ENCODE measurements around the gene SMPD4.

GRCh38 chr2:130156624-130157004 lies 24.8 kb downstream of the SMPD4 start:
- TF ChIP-seq, protein P1, sequence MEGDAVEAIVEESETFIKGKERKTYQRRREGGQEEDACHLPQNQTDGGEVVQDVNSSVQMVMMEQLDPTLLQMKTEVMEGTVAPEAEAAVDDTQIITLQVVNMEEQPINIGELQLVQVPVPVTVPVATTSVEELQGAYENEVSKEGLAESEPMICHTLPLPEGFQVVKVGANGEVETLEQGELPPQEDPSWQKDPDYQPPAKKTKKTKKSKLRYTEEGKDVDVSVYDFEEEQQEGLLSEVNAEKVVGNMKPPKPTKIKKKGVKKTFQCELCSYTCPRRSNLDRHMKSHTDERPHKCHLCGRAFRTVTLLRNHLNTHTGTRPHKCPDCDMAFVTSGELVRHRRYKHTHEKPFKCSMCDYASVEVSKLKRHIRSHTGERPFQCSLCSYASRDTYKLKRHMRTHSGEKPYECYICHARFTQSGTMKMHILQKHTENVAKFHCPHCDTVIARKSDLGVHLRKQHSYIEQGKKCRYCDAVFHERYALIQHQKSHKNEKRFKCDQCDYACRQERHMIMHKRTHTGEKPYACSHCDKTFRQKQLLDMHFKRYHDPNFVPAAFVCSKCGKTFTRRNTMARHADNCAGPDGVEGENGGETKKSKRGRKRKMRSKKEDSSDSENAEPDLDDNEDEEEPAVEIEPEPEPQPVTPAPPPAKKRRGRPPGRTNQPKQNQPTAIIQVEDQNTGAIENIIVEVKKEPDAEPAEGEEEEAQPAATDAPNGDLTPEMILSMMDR (IDR thresholded peaks at IDR 0.05), result no peak
- TF ChIP-seq POLR2A (IDR thresholded peaks at IDR 0.05) (no peak), POLR2AphosphoS5 (IDR thresholded peaks at IDR 0.05) (no peak)

All from breast epithelium (tissue), 3 donors.